B cell (primary cell): Measurements from ENCODE around the gene LYPD1. TPM values are rescaled to one million over a fixed set of nuclear protein-coding genes. Genes with fewer than 3 reads are reported as not detected.
"Not testable (repeated sequence)": the region's sequence is repeated elsewhere in the genome, so short reads cannot be mapped to it uniquely, and the experiment has no call there.

Experiments used
- ATAC-seq: fragments of 200-7000 bp; cut with Tn5 transposase; one replicate; pipeline ENCODE4 v1.10.0; 2021; ENCODE audit warnings: low read depth, mild to moderate bottlenecking, moderate number of reproducible peaks, moderate library complexity
- CTCF ChIA-PET: fragments of 350-600 bp; sonication (Branson Sonifier 250); formaldehyde crosslinking; loops from one replicate; lab custom pipeline; 2021; ENCODE audit warnings: antibody characterized with exemption, inconsistent platforms; lab: Charles Lee
- POLR2A ChIA-PET: fragments of 350-600 bp; sonication (Branson Sonifier 250); formaldehyde crosslinking; loops from one replicate; lab custom pipeline; 2021; ENCODE audit warnings: antibody characterized with exemption; lab: Charles Lee
- DNase-seq: peaks from one replicate; pipeline ENCODE4 v3.0.0; 2013
- H2AFZ ChIP-seq: 2 replicates; pipeline ENCODE4 v1.6.1; 2012; ENCODE audit warnings: mild to moderate bottlenecking, low read depth, low read length; ENCODE audit not compliant: insufficient read depth, poor library complexity, severe bottlenecking
- H3K27ac ChIP-seq, 2 donors: 1 replicate in 1 of 2; 2 replicates in 1 of 2; pipeline ENCODE4 v1.5.1; 2012 to 2013; ENCODE audit warnings: low read length in 2 of 2, mild to moderate bottlenecking in 2 of 2, moderate library complexity in 1 of 2
- H3K27me3 ChIP-seq, 4 experiments: fragments of 200-600 bp in 1 of 4; sonication (generic) in 1 of 4; replicated peaks in 1 of 4; 1 replicate in 2 of 4; 2 replicates in 2 of 4; pipeline versions ENCODE4 v1.6.1 to v1.7.0; 2013 to 2016; ENCODE audit warnings: low read length in 3 of 4, mild to moderate bottlenecking in 2 of 4, mixed read lengths in 1 of 4, moderate library complexity in 1 of 4; ENCODE audit not compliant: insufficient read depth in 4 of 4, control insufficient read depth in 3 of 4; ENCODE audit errors: control extremely low read depth in 1 of 4
- H3K36me3 ChIP-seq, 2 experiments: replicated peaks in 1 of 2; 1 replicate in 1 of 2; 2 replicates in 1 of 2; pipeline versions ENCODE4 v1.6.1 to v1.7.1; 2013; ENCODE audit warnings: low read length in 1 of 2; ENCODE audit not compliant: insufficient read depth in 2 of 2, control insufficient read depth in 1 of 2; ENCODE audit errors: control extremely low read depth in 1 of 2, extremely low read depth in 1 of 2
- H3K4me1 ChIP-seq, 2 donors: fragments of 200-600 bp in 1 of 2; sonication (generic) in 1 of 2; 1 replicate in 1 of 2; 2 replicates in 1 of 2; pipeline versions ENCODE4 v1.5.1 to v1.6.1; 2013 to 2017; ENCODE audit warnings: low read length in 2 of 2; ENCODE audit not compliant: control insufficient read depth in 2 of 2, insufficient read depth in 2 of 2
- H3K4me2 ChIP-seq: replicated peaks from 2 replicates; pipeline ENCODE3; 2012; ENCODE audit warnings: mild to moderate bottlenecking, low read depth, low read length; ENCODE audit not compliant: poor library complexity, severe bottlenecking
- H3K4me3 ChIP-seq, 5 experiments: fragments of 200-600 bp in 1 of 5; sonication (generic) in 1 of 5; 1 replicate in 3 of 5; 2 replicates in 2 of 5; pipeline versions ENCODE4 v1.5.1 to v1.7.0; 2011 to 2016; ENCODE audit warnings: low read length in 4 of 5, mild to moderate bottlenecking in 4 of 5, low read depth in 2 of 5, control low read depth in 1 of 5, moderate library complexity in 1 of 5; ENCODE audit not compliant: insufficient read depth in 1 of 5; ENCODE audit errors: control extremely low read depth in 1 of 5, extremely low read depth in 1 of 5
- H3K79me2 ChIP-seq: fragments of 200-600 bp; sonication (generic); one replicate; pipeline ENCODE4 v1.6.0; 2016; ENCODE audit warnings: low read length; ENCODE audit not compliant: control insufficient read depth, insufficient read depth
- H3K9ac ChIP-seq: fragments of 200-600 bp; sonication (generic); 2 replicates; pipeline ENCODE4 v1.6.1; 2017; ENCODE audit warnings: mild to moderate bottlenecking, low read length, moderate library complexity
- H3K9me3 ChIP-seq, 3 donors: one replicate each; pipeline versions ENCODE4 v1.6.1 to v1.7.1; 2013; ENCODE audit warnings: low read length in 2 of 3; ENCODE audit not compliant: control insufficient read depth in 2 of 3, insufficient read depth in 1 of 3; ENCODE audit errors: control extremely low read depth in 1 of 3
- H4K20me1 ChIP-seq: 2 replicates; pipeline ENCODE4 v1.6.0; 2012; ENCODE audit warnings: mild to moderate bottlenecking, low read length; ENCODE audit not compliant: insufficient read depth, control insufficient read depth, poor library complexity, severe bottlenecking
- H3K27ac Mint-ChIP-seq: one replicate; pipeline ENCODE4 v1.8.0; 2021; ENCODE audit warnings: mixed read lengths
- H3K27me3 Mint-ChIP-seq: one replicate; pipeline ENCODE4 v1.8.0; 2021; ENCODE audit warnings: mixed read lengths
- H3K4me1 Mint-ChIP-seq: one replicate; pipeline ENCODE4 v1.8.0; 2021; ENCODE audit warnings: mixed read lengths
- H3K4me3 Mint-ChIP-seq: one replicate; pipeline ENCODE4 v1.8.0; 2021; ENCODE audit warnings: mixed read lengths
- H3K9me3 Mint-ChIP-seq: one replicate; pipeline ENCODE4 v1.8.0; 2022; ENCODE audit warnings: mixed read lengths; ENCODE audit not compliant: insufficient read depth
- EZH2 ChIP-seq: IDR thresholded peaks from 2 replicates; pipeline ENCODE4 v1.6.1; 2012; ENCODE audit warnings: borderline replicate concordance, low read depth, mild to moderate bottlenecking, moderate library complexity, low read length; ENCODE audit not compliant: insufficient read depth, poor library complexity, severe bottlenecking
- WGBS: methylation state at CpG from one replicate; pipeline ENCODE4 v1.1.5; 2013; ENCODE audit warnings: missing lambda C conversion rate; ENCODE audit not compliant: insufficient coverage; 5-methylcytosine and 5-hydroxymethylcytosine counted together
- intact Hi-C: fragments of 100-400 bp; cut with micrococcal nuclease; formaldehyde crosslinking; loops from one replicate; pipeline ENCODE4 v1.10.0; 2022
- polyA plus RNA-seq: library from polyadenylated mRNA; depleted of rRNA; stranded (reverse); fragments of >200 nt; gene quantifications from 2 replicates; pipeline ENCODE4 v1.2.3, GENCODE V29; 2012
- total RNA-seq, 2 donors: library from RNA; stranded (reverse); fragments of 120-200 nt in 1 of 2; gene quantifications; 1 replicate in 1 of 2; 2 replicates in 1 of 2; pipeline versions ENCODE4 v1.2.3 to v1.2.4, GENCODE V29; 2013 to 2022
- TF ChIP-seq, protein P1 (sequence below): fragments of 200-600 bp; IDR thresholded peaks from one replicate; pipeline ENCODE4 v1.8.0; 2022; ENCODE audit warnings: antibody characterized with exemption, mild to moderate bottlenecking

The LYPD1 gene
- total and polyA plus RNA-seq, 2 donors (not counting 1 experiment from before 2014, with no cell fraction given) = 0.07 TPM; not detected in 1

DNA sequence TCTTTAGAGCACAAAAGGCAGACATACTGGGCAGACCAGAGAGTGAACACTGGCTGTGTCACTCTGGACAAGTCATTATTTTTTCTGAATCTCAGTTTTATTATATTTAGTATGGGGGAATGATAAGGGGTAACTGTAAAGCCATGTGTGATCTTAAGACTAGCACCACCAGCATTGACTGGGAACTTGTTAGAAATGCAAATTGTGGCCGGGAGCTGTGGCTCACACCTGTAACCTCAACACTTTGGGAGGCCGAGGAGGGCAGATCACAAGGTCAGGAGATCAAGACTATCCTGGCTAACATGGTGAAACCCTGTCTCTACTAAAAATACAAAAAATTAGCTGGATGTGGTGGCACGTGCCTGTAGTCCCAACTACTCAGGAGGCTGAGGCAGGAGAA is 28.3 kb upstream of the LYPD1 start:
- H3K4me1 Mint-ChIP-seq, ATAC-seq, DNase-seq, H3K27ac ChIP-seq, H3K36me3 ChIP-seq, H3K9me3 ChIP-seq, H3K4me1 ChIP-seq, H3K27me3 ChIP-seq, CTCF ChIA-PET, H3K4me3 ChIP-seq, H3K4me2 ChIP-seq, H3K9ac ChIP-seq, H2AFZ ChIP-seq, H3K27me3 Mint-ChIP-seq, intact Hi-C loops, H3K9me3 Mint-ChIP-seq, H3K27ac Mint-ChIP-seq, H3K79me2 ChIP-seq, H4K20me1 ChIP-seq, H3K4me3 Mint-ChIP-seq, POLR2A ChIA-PET: not testable (repeated sequence)
- no CpG with 5 or more reads among the region's 3 CpGs for WGBS

DNA sequence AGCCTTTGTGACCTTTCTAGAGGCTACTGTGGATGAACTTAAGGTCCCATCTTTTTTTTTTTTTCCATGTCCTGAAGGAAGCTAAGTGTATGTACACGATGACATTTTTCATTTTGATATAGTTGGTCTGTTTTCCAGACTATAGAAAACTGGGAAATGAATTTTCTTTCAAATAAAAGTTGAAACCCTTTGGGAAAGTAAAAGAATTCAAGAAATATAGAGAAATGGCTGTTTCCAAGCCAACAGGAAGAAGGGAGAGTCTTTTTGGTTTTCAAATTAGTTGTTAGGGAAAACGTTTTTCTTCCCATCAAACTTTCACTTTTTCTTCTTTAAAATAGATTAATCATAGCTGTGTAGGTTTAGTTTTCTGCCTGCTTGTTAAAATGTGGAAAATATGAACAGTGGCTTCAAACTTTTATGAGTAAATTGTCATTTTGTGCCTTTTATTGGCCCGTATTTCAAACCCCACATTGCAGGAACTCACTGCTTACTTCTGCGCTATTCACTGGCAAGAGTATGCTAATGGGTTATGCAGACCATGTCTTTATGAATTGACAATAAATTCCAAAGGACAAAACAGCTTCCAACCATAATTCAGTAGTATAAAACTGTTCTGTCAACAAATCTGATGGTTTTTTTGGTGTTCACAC is 27.7 kb upstream of the LYPD1 start:
- Histone ChIP-seq H3K27ac (no peak overlapping the region), H3K79me2 (no peaks in the 10 kb centered on the region), H3K27me3 (no peaks in the 10 kb centered on the region), H4K20me1 (no peaks in the 10 kb centered on the region), H3K36me3 (no peaks in the 10 kb centered on the region), H3K9ac (no peak overlapping the region), H3K4me3 (no peak overlapping the region), H2AFZ (no peak overlapping the region), H3K9me3 (no peaks in the 10 kb centered on the region), H3K4me2 (no peak overlapping the region), H3K4me1 (no peaks in the 10 kb centered on the region)
- CTCF ChIA-PET = no interaction called here
- Mint-ChIP-seq H3K4me1 (no peaks in the 10 kb centered on the region), H3K27me3 (no peaks in the 10 kb centered on the region), H3K9me3 (no peaks in the 10 kb centered on the region), H3K27ac (no peak overlapping the region), H3K4me3 (no peak overlapping the region)
- no peak for TF ChIP-seq EZH2
- TF ChIP-seq, protein P1, sequence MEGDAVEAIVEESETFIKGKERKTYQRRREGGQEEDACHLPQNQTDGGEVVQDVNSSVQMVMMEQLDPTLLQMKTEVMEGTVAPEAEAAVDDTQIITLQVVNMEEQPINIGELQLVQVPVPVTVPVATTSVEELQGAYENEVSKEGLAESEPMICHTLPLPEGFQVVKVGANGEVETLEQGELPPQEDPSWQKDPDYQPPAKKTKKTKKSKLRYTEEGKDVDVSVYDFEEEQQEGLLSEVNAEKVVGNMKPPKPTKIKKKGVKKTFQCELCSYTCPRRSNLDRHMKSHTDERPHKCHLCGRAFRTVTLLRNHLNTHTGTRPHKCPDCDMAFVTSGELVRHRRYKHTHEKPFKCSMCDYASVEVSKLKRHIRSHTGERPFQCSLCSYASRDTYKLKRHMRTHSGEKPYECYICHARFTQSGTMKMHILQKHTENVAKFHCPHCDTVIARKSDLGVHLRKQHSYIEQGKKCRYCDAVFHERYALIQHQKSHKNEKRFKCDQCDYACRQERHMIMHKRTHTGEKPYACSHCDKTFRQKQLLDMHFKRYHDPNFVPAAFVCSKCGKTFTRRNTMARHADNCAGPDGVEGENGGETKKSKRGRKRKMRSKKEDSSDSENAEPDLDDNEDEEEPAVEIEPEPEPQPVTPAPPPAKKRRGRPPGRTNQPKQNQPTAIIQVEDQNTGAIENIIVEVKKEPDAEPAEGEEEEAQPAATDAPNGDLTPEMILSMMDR = no peak
- intact Hi-C loops = no loop called here
- POLR2A ChIA-PET = no interaction called here
- ATAC-seq (no peak), DNase-seq (no peak)
- WGBS = no CpG with 5 or more reads among the region's 4 CpGs
